ENCODE measurements around the gene RETNLB. TPM values are rescaled to one million over a fixed set of nuclear protein-coding genes. Genes with fewer than 3 reads are reported as not detected.

The RETNLB gene
- total and polyA plus RNA-seq, 4 donors = not detected

- no peaks in the 10 kb centered on the region for H3K36me3 ChIP-seq (ENCODE audit: control insufficient read depth in 4 of 4, insufficient read depth in 4 of 4, low read length in 4 of 4)
- no peak for ATAC-seq (ENCODE audit: insufficient read depth, low FRiP score)
- H3K9me3 ChIP-seq (ENCODE audit: control insufficient read depth in 4 of 4, insufficient read depth in 3 of 4, low read length in 3 of 4) = peaks cover 0 to 4% (median 0%) of the 10 kb centered on the region in 4 donors
- H3K4me3 ChIP-seq = no peak overlapping the region
- 92% methylated on average over 2 of the region's 2 CpGs for WGBS, 2 donors
- no peaks in the 10 kb centered on the region for H3K4me1 ChIP-seq (ENCODE audit: control insufficient read depth in 5 of 5, insufficient read depth in 5 of 5, low read length in 5 of 5)
- no peak overlapping the region for H3K27ac ChIP-seq (ENCODE audit: low read depth in 1 of 2, low read length in 1 of 2)
- no peak for TF ChIP-seq CTCF (IDR thresholded peaks at IDR 0.05; ENCODE audit: control extremely low read depth, extremely low read depth)
- H3K9ac ChIP-seq (ENCODE audit: insufficient read depth in 1 of 2, low read length in 2 of 2) = no peak overlapping the region
- no peak for DNase-seq
- H3K27me3 ChIP-seq (ENCODE audit: control insufficient read depth in 3 of 3, insufficient read depth in 3 of 3, low read length in 2 of 3) = no peaks in the 10 kb centered on the region
Measured at GRCh38 chr3:108804437-108804836, 47.2 kb upstream of the RETNLB start.

GRCh38 chr3:108791473-108791872 lies 34.3 kb upstream of the RETNLB start:
- no peak overlapping the region for H3K27ac ChIP-seq (ENCODE audit: low read depth in 1 of 2, low read length in 1 of 2)
- TF ChIP-seq CTCF (IDR thresholded peaks at IDR 0.05; ENCODE audit: control extremely low read depth, extremely low read depth) = no peak
- 45 to 64% methylated on average over 3 of the region's 3 CpGs for whole genome bisulfite sequencing, 2 donors
- peaks cover 0 to 3% (median 0%) of the 10 kb centered on the region in 4 donors for H3K9me3 ChIP-seq (ENCODE audit: control insufficient read depth in 4 of 4, insufficient read depth in 3 of 4, low read length in 3 of 4)
- no peaks in the 10 kb centered on the region for H3K36me3 ChIP-seq (ENCODE audit: control insufficient read depth in 4 of 4, insufficient read depth in 4 of 4, low read length in 4 of 4)
- no peaks in the 10 kb centered on the region for H3K4me1 ChIP-seq (ENCODE audit: control insufficient read depth in 5 of 5, insufficient read depth in 5 of 5, low read length in 5 of 5)
- ATAC-seq (ENCODE audit: insufficient read depth, low FRiP score) (no peak), DNase-seq (no peak)
- H3K4me3 ChIP-seq = no peak overlapping the region
- no peaks in the 10 kb centered on the region for H3K27me3 ChIP-seq (ENCODE audit: control insufficient read depth in 3 of 3, insufficient read depth in 3 of 3, low read length in 2 of 3)
- no peak overlapping the region for H3K9ac ChIP-seq (ENCODE audit: insufficient read depth in 1 of 2, low read length in 2 of 2)

GRCh38 chr3:108780235-108780634 lies 23.0 kb upstream of the RETNLB start:
- no peaks in the 10 kb centered on the region for H3K36me3 ChIP-seq (ENCODE audit: control insufficient read depth in 4 of 4, insufficient read depth in 4 of 4, low read length in 4 of 4)
- H3K4me3 ChIP-seq = no peak overlapping the region
- WGBS, 2 donors = 80 to 86% methylated on average over 4 of the region's 4 CpGs
- ATAC-seq (ENCODE audit: insufficient read depth, low FRiP score) (no peak), DNase-seq (no peak)
- H3K27ac ChIP-seq (ENCODE audit: low read depth in 1 of 2, low read length in 1 of 2) = no peak overlapping the region
- H3K9ac ChIP-seq (ENCODE audit: insufficient read depth in 1 of 2, low read length in 2 of 2) = no peak overlapping the region
- H3K9me3 ChIP-seq (ENCODE audit: control insufficient read depth in 4 of 4, insufficient read depth in 3 of 4, low read length in 3 of 4) = peaks cover 0 to 2% (median 0%) of the 10 kb centered on the region in 4 donors
- no peak for TF ChIP-seq CTCF (IDR thresholded peaks at IDR 0.05; ENCODE audit: control extremely low read depth, extremely low read depth)
- no peaks in the 10 kb centered on the region for H3K27me3 ChIP-seq (ENCODE audit: control insufficient read depth in 3 of 3, insufficient read depth in 3 of 3, low read length in 2 of 3)
- no peaks in the 10 kb centered on the region for H3K4me1 ChIP-seq (ENCODE audit: control insufficient read depth in 5 of 5, insufficient read depth in 5 of 5, low read length in 5 of 5)

- Histone ChIP-seq H3K4me3 (no peak overlapping the region), H3K9me3 (ENCODE audit: control insufficient read depth in 4 of 4, insufficient read depth in 3 of 4, low read length in 3 of 4) (peaks cover 0 to 2% (median 0%) of the 10 kb centered on the region in 4 donors), H3K36me3 (ENCODE audit: control insufficient read depth in 4 of 4, insufficient read depth in 4 of 4, low read length in 4 of 4) (no peaks in the 10 kb centered on the region), H3K9ac (ENCODE audit: insufficient read depth in 1 of 2, low read length in 2 of 2) (no peak overlapping the region), H3K27ac (ENCODE audit: low read depth in 1 of 2, low read length in 1 of 2) (no peak overlapping the region), H3K27me3 (ENCODE audit: control insufficient read depth in 3 of 3, insufficient read depth in 3 of 3, low read length in 2 of 3) (no peaks in the 10 kb centered on the region), H3K4me1 (ENCODE audit: control insufficient read depth in 5 of 5, insufficient read depth in 5 of 5, low read length in 5 of 5) (no peaks in the 10 kb centered on the region)
- DNase-seq = no peak
- TF ChIP-seq CTCF (IDR thresholded peaks at IDR 0.05; ENCODE audit: control extremely low read depth, extremely low read depth) = no peak
- 92% methylated on average over 3 of the region's 3 CpGs for WGBS, 2 donors
- no peak for ATAC-seq (ENCODE audit: insufficient read depth, low FRiP score)
Measured at GRCh38 chr3:108779496-108779895, 22.3 kb upstream of the RETNLB start.
